Measurements from ENCODE around the gene MAFF. TPM values are rescaled to one million over a fixed set of nuclear protein-coding genes. Genes with fewer than 3 reads are reported as not detected.

MAFF gene
- total RNA-seq, 2 donors from 2014 or later, result 4.7 to 5.5 TPM

DNA sequence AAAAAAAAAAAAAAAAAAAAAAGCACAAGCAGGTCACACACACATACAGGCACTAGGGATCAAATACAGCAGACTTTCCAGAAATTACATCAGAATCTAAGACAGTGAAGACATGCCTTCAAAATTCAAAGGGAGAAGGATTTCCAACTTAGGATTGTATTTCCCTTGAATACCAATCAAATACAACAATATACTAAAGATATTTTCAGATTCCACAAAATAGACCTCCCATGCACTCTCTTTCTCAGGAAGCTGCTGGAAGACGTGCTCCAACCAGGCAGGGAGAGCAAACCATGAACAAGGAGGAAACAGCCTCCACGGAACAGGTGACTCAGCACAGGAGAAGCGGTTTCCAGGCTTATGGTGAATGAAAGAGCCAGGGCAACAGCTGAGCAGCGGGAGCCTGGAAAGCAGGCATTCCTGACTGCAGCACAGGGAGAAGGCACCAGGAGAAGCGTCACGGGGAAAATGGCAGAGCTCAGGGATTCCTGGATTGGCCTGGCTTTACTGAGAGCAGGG lies 39.0 kb downstream of the MAFF start:
- H3K27me3 ChIP-seq (ENCODE audit: control insufficient read depth, insufficient read depth, low read length, poor library complexity, severe bottlenecking), result no peaks in the 10 kb centered on the region
- no peaks in the 10 kb centered on the region for H3K9me3 ChIP-seq (ENCODE audit: control insufficient read depth, low read length)
- peak overlapping the region; percentile 18 for H3K9ac ChIP-seq (ENCODE audit: extremely low read depth, low read length, poor library complexity, severe bottlenecking)
- Mint-ChIP-seq H3K9me3 (no peaks in the 10 kb centered on the region), H3K4me3 (no peak overlapping the region), H3K27ac (peak overlapping the region; percentile 89), H3K27me3 (ENCODE audit: insufficient read depth) (no peaks in the 10 kb centered on the region), H3K36me3 (ENCODE audit: low read depth) (peaks cover 20% of the 10 kb centered on the region), H3K4me1 (peaks cover 24% of the 10 kb centered on the region)
- peaks cover 6% of the 10 kb centered on the region for H3K4me1 ChIP-seq (ENCODE audit: control insufficient read depth, insufficient read depth, low read length)
- 23 to 34% methylated on average over 5 to 6 of the region's 6 CpGs for WGBS, 2 experiments (ENCODE audit: insufficient coverage in 1 of 2, insufficient read length in 1 of 2)
- TF ChIP-seq CTCF (conservative IDR thresholded peaks at IDR 0.05), result no peak
- H3K27ac ChIP-seq (ENCODE audit: low read depth, low read length), result peak overlapping the region; percentile 56
- H3K4me3 ChIP-seq (ENCODE audit: low read length), result no peak overlapping the region
- DNase-seq, result peak; percentile 93
- peaks cover 18% of the 10 kb centered on the region for H3K36me3 ChIP-seq (ENCODE audit: control insufficient read depth, insufficient read depth, low read length)

- H3K4me3 ChIP-seq (ENCODE audit: low read length), result no peak overlapping the region
- Mint-ChIP-seq H3K27ac (no peak overlapping the region), H3K27me3 (ENCODE audit: insufficient read depth) (no peaks in the 10 kb centered on the region), H3K4me3 (no peak overlapping the region), H3K36me3 (ENCODE audit: low read depth) (peaks cover 26% of the 10 kb centered on the region), H3K4me1 (peaks cover 24% of the 10 kb centered on the region), H3K9me3 (no peaks in the 10 kb centered on the region)
- WGBS, 2 experiments (ENCODE audit: insufficient coverage in 1 of 2, insufficient read length in 1 of 2), result 81 to 84% methylated on average over 13 to 20 of the region's 20 CpGs
- H3K4me1 ChIP-seq (ENCODE audit: control insufficient read depth, insufficient read depth, low read length), result peaks cover 6% of the 10 kb centered on the region
- H3K36me3 ChIP-seq (ENCODE audit: control insufficient read depth, insufficient read depth, low read length), result peaks cover 13% of the 10 kb centered on the region
- DNase-seq, result no peak
- no peaks in the 10 kb centered on the region for H3K9me3 ChIP-seq (ENCODE audit: control insufficient read depth, low read length)
- peak overlapping the region; percentile 92 for H3K27ac ChIP-seq (ENCODE audit: low read depth, low read length)
- H3K9ac ChIP-seq (ENCODE audit: extremely low read depth, low read length, poor library complexity, severe bottlenecking), result no peak overlapping the region
- H3K27me3 ChIP-seq (ENCODE audit: control insufficient read depth, insufficient read depth, low read length, poor library complexity, severe bottlenecking), result no peaks in the 10 kb centered on the region
- no peak for TF ChIP-seq CTCF (conservative IDR thresholded peaks at IDR 0.05)
These were observed 41.4 kb downstream of the MAFF start for GRCh38 chr22:38243007-38243765.

- Histone ChIP-seq H3K36me3 (ENCODE audit: control insufficient read depth, insufficient read depth, low read length) (peaks cover 13% of the 10 kb centered on the region), H3K9me3 (ENCODE audit: control insufficient read depth, low read length) (no peaks in the 10 kb centered on the region), H3K4me3 (ENCODE audit: low read length) (no peak overlapping the region), H3K27ac (ENCODE audit: low read depth, low read length) (no peak overlapping the region), H3K4me1 (ENCODE audit: control insufficient read depth, insufficient read depth, low read length) (peaks cover 6% of the 10 kb centered on the region), H3K27me3 (ENCODE audit: control insufficient read depth, insufficient read depth, low read length, poor library complexity, severe bottlenecking) (no peaks in the 10 kb centered on the region), H3K9ac (ENCODE audit: extremely low read depth, low read length, poor library complexity, severe bottlenecking) (no peak overlapping the region)
- H3K4me3 Mint-ChIP-seq, result no peak overlapping the region
- no peak overlapping the region for H3K27ac Mint-ChIP-seq
- H3K27me3 Mint-ChIP-seq (ENCODE audit: insufficient read depth), result no peaks in the 10 kb centered on the region
- H3K4me1 Mint-ChIP-seq, result peaks cover 19% of the 10 kb centered on the region
- DNase-seq, result no peak
- H3K36me3 Mint-ChIP-seq (ENCODE audit: low read depth), result peaks cover 31% of the 10 kb centered on the region
- TF ChIP-seq CTCF (conservative IDR thresholded peaks at IDR 0.05), result no peak
- WGBS, 2 experiments (ENCODE audit: insufficient coverage in 1 of 2, insufficient read length in 1 of 2), result 91 to 100% methylated on average over 2 to 4 of the region's 4 CpGs
- H3K9me3 Mint-ChIP-seq, result no peaks in the 10 kb centered on the region
These were observed 42.3 kb downstream of the MAFF start for GRCh38 chr22:38244106-38244505.

Data from endodermal cell (in vitro differentiated cells).